GM10266 (cell line): ENCODE results near the gene DDX49.
"Not testable (repeated sequence)": the region's sequence is repeated elsewhere in the genome, so short reads cannot be mapped to it uniquely, and the experiment has no call there.

Source experiments
- DNase-seq: peaks from one replicate; pipeline ENCODE4 v3.0.0; 2012; ENCODE audit errors: extremely low spot score
- CTCF ChIP-seq: IDR thresholded peaks from 2 replicates; pipeline ENCODE4 v1.5.1; 2012; ENCODE audit warnings: mild to moderate bottlenecking, low read depth; ENCODE audit not compliant: control insufficient read depth, insufficient read depth; ENCODE audit errors: missing control alignments

DDX49 gene

GRCh38 chr19:18897094-18898029, 22.2 kb upstream of the DDX49 start:
- no peak for TF ChIP-seq CTCF
- DNase-seq, result no peak

GRCh38 chr19:18898081-18898606, 21.4 kb upstream of the DDX49 start:
- no peak for DNase-seq
- no peak for TF ChIP-seq CTCF

- DNase-seq, result no peak
- TF ChIP-seq CTCF, result no peak
Observed at GRCh38 chr19:18898607-18899408, 20.7 kb upstream of the DDX49 start.

- DNase-seq, result no peak
- TF ChIP-seq CTCF, result no peak
Observed at GRCh38 chr19:18899624-18900560, 19.6 kb upstream of the DDX49 start.

- TF ChIP-seq CTCF, result no peak
- DNase-seq, result no peak
Observed at GRCh38 chr19:18900700-18901481, 18.6 kb upstream of the DDX49 start.

- no peak for DNase-seq
- TF ChIP-seq CTCF, result no peak
Observed at GRCh38 chr19:18901491-18901890, 18.0 kb upstream of the DDX49 start.

- DNase-seq, result not testable (repeated sequence)
Observed at GRCh38 chr19:18902519-18902918, 17.0 kb upstream of the DDX49 start.
